ENCODE data around the gene DHX29. TPM values are rescaled to one million over a fixed set of nuclear protein-coding genes. Genes with fewer than 3 reads are reported as not detected.

The DHX29 gene
- total RNA-seq, 1 experiment from 2014 or later, result 30.3 TPM

DNA sequence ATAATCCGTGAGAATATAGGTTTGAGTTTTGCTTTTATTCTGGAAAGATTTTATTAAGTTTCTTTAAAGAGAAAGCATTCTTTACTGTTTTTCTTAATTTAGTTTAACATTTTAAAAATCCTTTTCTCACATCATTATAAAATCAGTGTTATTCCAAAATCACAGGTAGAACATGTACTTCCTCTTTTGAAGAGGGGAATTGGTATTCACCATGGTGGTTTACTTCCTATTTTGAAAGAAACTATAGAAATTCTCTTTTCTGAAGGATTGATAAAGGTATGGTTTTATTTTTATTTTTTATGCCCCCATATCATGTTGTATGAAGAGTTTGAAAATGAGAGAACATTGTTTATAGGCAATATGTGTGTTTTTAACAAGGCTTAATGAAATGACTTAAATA, 43.3 kb upstream of the DHX29 start:
- no peak overlapping the region for H2BK15ac ChIP-seq (ENCODE audit: low read depth, low read length)
- no peaks in the 10 kb centered on the region for H4K20me1 ChIP-seq (ENCODE audit: control insufficient read depth, insufficient read depth, insufficient read length)
- peaks cover 0 to 3% of the 10 kb centered on the region in 2 experiments; a peak in 1 of 5 replicates for H3K9me3 Mint-ChIP-seq
- no peak overlapping the region for H4K8ac ChIP-seq (replicated peaks; ENCODE audit: insufficient read length, low read depth, low read length)
- no peak overlapping the region for H3K23ac ChIP-seq (ENCODE audit: insufficient read length, low read depth, low read length)
- TF ChIP-seq, protein P1, sequence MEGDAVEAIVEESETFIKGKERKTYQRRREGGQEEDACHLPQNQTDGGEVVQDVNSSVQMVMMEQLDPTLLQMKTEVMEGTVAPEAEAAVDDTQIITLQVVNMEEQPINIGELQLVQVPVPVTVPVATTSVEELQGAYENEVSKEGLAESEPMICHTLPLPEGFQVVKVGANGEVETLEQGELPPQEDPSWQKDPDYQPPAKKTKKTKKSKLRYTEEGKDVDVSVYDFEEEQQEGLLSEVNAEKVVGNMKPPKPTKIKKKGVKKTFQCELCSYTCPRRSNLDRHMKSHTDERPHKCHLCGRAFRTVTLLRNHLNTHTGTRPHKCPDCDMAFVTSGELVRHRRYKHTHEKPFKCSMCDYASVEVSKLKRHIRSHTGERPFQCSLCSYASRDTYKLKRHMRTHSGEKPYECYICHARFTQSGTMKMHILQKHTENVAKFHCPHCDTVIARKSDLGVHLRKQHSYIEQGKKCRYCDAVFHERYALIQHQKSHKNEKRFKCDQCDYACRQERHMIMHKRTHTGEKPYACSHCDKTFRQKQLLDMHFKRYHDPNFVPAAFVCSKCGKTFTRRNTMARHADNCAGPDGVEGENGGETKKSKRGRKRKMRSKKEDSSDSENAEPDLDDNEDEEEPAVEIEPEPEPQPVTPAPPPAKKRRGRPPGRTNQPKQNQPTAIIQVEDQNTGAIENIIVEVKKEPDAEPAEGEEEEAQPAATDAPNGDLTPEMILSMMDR (conservative IDR thresholded peaks at IDR 0.05), result no peak
- no peaks in the 10 kb centered on the region for H3K9me3 ChIP-seq (ENCODE audit: control insufficient read depth, low read depth, low read length)
- DNase-seq, result no peak
- no peak overlapping the region for H2BK12ac ChIP-seq (ENCODE audit: insufficient read length, low read depth, low read length)
- H3K36me3 Mint-ChIP-seq (ENCODE audit: insufficient read depth in 1 of 3, low read depth in 3 of 3), result peaks cover 61 to 88% (median 79%) of the 10 kb centered on the region in 3 experiments
- H4K5ac ChIP-seq (ENCODE audit: insufficient read length, low read depth, low read length), result no peak overlapping the region
- no peak overlapping the region for H3K9ac ChIP-seq (ENCODE audit: extremely low read depth, insufficient read length, low read length)
- H2BK20ac ChIP-seq (ENCODE audit: low read depth, low read length, poor library complexity, severe bottlenecking), result no peak overlapping the region
- no peak overlapping the region for H3T11ph ChIP-seq (ENCODE audit: low read length)
- no peaks in the 10 kb centered on the region for H3K79me2 ChIP-seq (ENCODE audit: insufficient read depth, low read length)
- no peaks in the 10 kb centered on the region for H3K4me1 Mint-ChIP-seq
- no peak overlapping the region for H3K27ac ChIP-seq (ENCODE audit: insufficient read length, low read depth, low read length)
- no peak overlapping the region for H3K14ac ChIP-seq (ENCODE audit: insufficient read depth, low read length)
- H2AK5ac ChIP-seq (ENCODE audit: insufficient read length, low read length), result no peak overlapping the region
- no CpG with 5 or more reads among the region's 1 CpG for WGBS (ENCODE audit: extremely low coverage, insufficient read length, low lambda C conversion rate)
- H2BK5ac ChIP-seq (ENCODE audit: insufficient read length, low read length), result no peak overlapping the region
- H3K27me3 Mint-ChIP-seq (ENCODE audit: low read depth), result no peaks in the 10 kb centered on the region
- no peaks in the 10 kb centered on the region for H3K4me1 ChIP-seq (ENCODE audit: insufficient read depth, low read length)
- no peak overlapping the region for H3K56ac ChIP-seq (ENCODE audit: insufficient read length, low read depth, low read length)
- no peak overlapping the region for H2AFZ ChIP-seq (ENCODE audit: low read length)
- H3K4me2 ChIP-seq (ENCODE audit: insufficient read depth, insufficient read length, low read length), result no peak overlapping the region
- H3K27me3 ChIP-seq (ENCODE audit: insufficient read depth, low read length), result no peaks in the 10 kb centered on the region
- H3K79me1 ChIP-seq (ENCODE audit: insufficient read depth, low read depth, low read length, poor library complexity, severe bottlenecking), result no peaks in the 10 kb centered on the region
- H3K18ac ChIP-seq (ENCODE audit: insufficient read length, low read depth, low read length), result no peak overlapping the region
- H3K4ac ChIP-seq (ENCODE audit: low read depth, low read length), result no peak overlapping the region
- no peak overlapping the region for H3K4me3 Mint-ChIP-seq
- H2BK120ac ChIP-seq (ENCODE audit: low read depth, low read length, poor library complexity, severe bottlenecking), result no peak overlapping the region
- H3K27ac Mint-ChIP-seq, result no peak overlapping the region
- H4K91ac ChIP-seq (ENCODE audit: insufficient read length, low read depth, low read length), result no peak overlapping the region
- no peaks in the 10 kb centered on the region for H3K23me2 ChIP-seq (ENCODE audit: insufficient read length, low read depth, low read length, poor library complexity, severe bottlenecking)

Data from H9 (cell line).